Measurements from ENCODE around the gene IL10RA.

The IL10RA gene

GRCh38 chr11:117996058-117996457 is 9.9 kb downstream of the IL10RA start:
- Histone ChIP-seq H3K9ac (ENCODE audit: low read length) (no peak overlapping the region), H3K79me2 (ENCODE audit: control insufficient read depth, insufficient read depth, low read length) (no peaks in the 10 kb centered on the region), H4K5ac (ENCODE audit: low read length) (no peak overlapping the region), H3K27ac (ENCODE audit: low read depth, low read length) (no peak overlapping the region), H3K4me3 (ENCODE audit: low read length) (no peak overlapping the region), H3K4me2 (ENCODE audit: low read length) (no peak overlapping the region), H2BK15ac (replicated peaks; ENCODE audit: low read depth) (no peak overlapping the region), H3K79me1 (ENCODE audit: low read length) (no peaks in the 10 kb centered on the region), H3K23ac (ENCODE audit: low read length) (no peak overlapping the region), H3K4me1 (ENCODE audit: control insufficient read depth, low read depth, low read length) (no peaks in the 10 kb centered on the region), H3K56ac (ENCODE audit: low read length) (no peak overlapping the region), H2AK5ac (ENCODE audit: low read length) (no peak overlapping the region), H3K4ac (ENCODE audit: low read depth, low read length) (no peak overlapping the region), H4K8ac (ENCODE audit: low read depth, low read length) (no peak overlapping the region), H3K27me3 (ENCODE audit: insufficient read depth, low read length, poor library complexity) (no peaks in the 10 kb centered on the region), H3K18ac (ENCODE audit: low read length) (no peak overlapping the region), H2BK120ac (ENCODE audit: low read depth, low read length) (no peak overlapping the region), H2BK5ac (ENCODE audit: low read length) (no peak overlapping the region), H3K36me3 (ENCODE audit: control insufficient read depth, insufficient read depth, low read length) (no peaks in the 10 kb centered on the region)
- DNase-seq: no peak
- WGBS (ENCODE audit: extremely low coverage, insufficient coverage, low lambda C conversion rate): no CpG with 5 or more reads among the region's 4 CpGs

- H3K4me2 ChIP-seq (ENCODE audit: low read length): no peak overlapping the region
- H3K36me3 ChIP-seq (ENCODE audit: control insufficient read depth, insufficient read depth, low read length): no peaks in the 10 kb centered on the region
- H3K23ac ChIP-seq (ENCODE audit: low read length): no peak overlapping the region
- H3K18ac ChIP-seq (ENCODE audit: low read length): no peak overlapping the region
- H3K4me1 ChIP-seq (ENCODE audit: control insufficient read depth, low read depth, low read length): no peaks in the 10 kb centered on the region
- H3K79me2 ChIP-seq (ENCODE audit: control insufficient read depth, insufficient read depth, low read length): no peaks in the 10 kb centered on the region
- H4K5ac ChIP-seq (ENCODE audit: low read length): no peak overlapping the region
- H4K8ac ChIP-seq (ENCODE audit: low read depth, low read length): no peak overlapping the region
- H3K4me3 ChIP-seq (ENCODE audit: low read length): no peak overlapping the region
- no peak overlapping the region for H3K4ac ChIP-seq (ENCODE audit: low read depth, low read length)
- H3K56ac ChIP-seq (ENCODE audit: low read length): no peak overlapping the region
- no peak overlapping the region for H2AK5ac ChIP-seq (ENCODE audit: low read length)
- H2BK5ac ChIP-seq (ENCODE audit: low read length): no peak overlapping the region
- no peak overlapping the region for H2BK15ac ChIP-seq (replicated peaks; ENCODE audit: low read depth)
- H3K9ac ChIP-seq (ENCODE audit: low read length): no peak overlapping the region
- no peaks in the 10 kb centered on the region for H3K79me1 ChIP-seq (ENCODE audit: low read length)
- WGBS (ENCODE audit: extremely low coverage, insufficient coverage, low lambda C conversion rate): 100% methylated on average over 1 of the region's 2 CpGs
- no peak overlapping the region for H2BK120ac ChIP-seq (ENCODE audit: low read depth, low read length)
- H3K27me3 ChIP-seq (ENCODE audit: insufficient read depth, low read length, poor library complexity): no peaks in the 10 kb centered on the region
- no peak for DNase-seq
- no peak overlapping the region for H3K27ac ChIP-seq (ENCODE audit: low read depth, low read length)
Observed at GRCh38 chr11:117997406-117997805, 11.2 kb downstream of the IL10RA start.

- H3K56ac ChIP-seq (ENCODE audit: low read length): no peak overlapping the region
- no peaks in the 10 kb centered on the region for H3K27me3 ChIP-seq (ENCODE audit: insufficient read depth, low read length, poor library complexity)
- no peaks in the 10 kb centered on the region for H3K79me2 ChIP-seq (ENCODE audit: control insufficient read depth, insufficient read depth, low read length)
- H3K79me1 ChIP-seq (ENCODE audit: low read length): no peaks in the 10 kb centered on the region
- no peak overlapping the region for H2BK120ac ChIP-seq (ENCODE audit: low read depth, low read length)
- H2BK15ac ChIP-seq (replicated peaks; ENCODE audit: low read depth): no peak overlapping the region
- H3K27ac ChIP-seq (ENCODE audit: low read depth, low read length): no peak overlapping the region
- H3K4me3 ChIP-seq (ENCODE audit: low read length): no peak overlapping the region
- no peak overlapping the region for H2AK5ac ChIP-seq (ENCODE audit: low read length)
- no CpG with 5 or more reads among the region's 9 CpGs for WGBS (ENCODE audit: extremely low coverage, insufficient coverage, low lambda C conversion rate)
- H3K4me2 ChIP-seq (ENCODE audit: low read length): no peak overlapping the region
- no peak for DNase-seq
- H3K4ac ChIP-seq (ENCODE audit: low read depth, low read length): no peak overlapping the region
- no peak overlapping the region for H4K5ac ChIP-seq (ENCODE audit: low read length)
- H2BK5ac ChIP-seq (ENCODE audit: low read length): no peak overlapping the region
- H4K8ac ChIP-seq (ENCODE audit: low read depth, low read length): no peak overlapping the region
- no peak overlapping the region for H3K9ac ChIP-seq (ENCODE audit: low read length)
- H3K36me3 ChIP-seq (ENCODE audit: control insufficient read depth, insufficient read depth, low read length): no peaks in the 10 kb centered on the region
- H3K4me1 ChIP-seq (ENCODE audit: control insufficient read depth, low read depth, low read length): no peaks in the 10 kb centered on the region
- no peak overlapping the region for H3K23ac ChIP-seq (ENCODE audit: low read length)
- no peak overlapping the region for H3K18ac ChIP-seq (ENCODE audit: low read length)
Observed at GRCh38 chr11:117997823-117998579, 11.8 kb downstream of the IL10RA start.

- no peak for DNase-seq
- Histone ChIP-seq H2BK120ac (ENCODE audit: low read depth, low read length) (no peak overlapping the region), H4K8ac (ENCODE audit: low read depth, low read length) (no peak overlapping the region), H3K4me2 (ENCODE audit: low read length) (no peak overlapping the region), H3K4me1 (ENCODE audit: control insufficient read depth, low read depth, low read length) (no peaks in the 10 kb centered on the region), H3K27me3 (ENCODE audit: insufficient read depth, low read length, poor library complexity) (no peaks in the 10 kb centered on the region), H3K56ac (ENCODE audit: low read length) (no peak overlapping the region), H3K9ac (ENCODE audit: low read length) (no peak overlapping the region), H2AK5ac (ENCODE audit: low read length) (no peak overlapping the region), H2BK5ac (ENCODE audit: low read length) (no peak overlapping the region), H2BK15ac (replicated peaks; ENCODE audit: low read depth) (no peak overlapping the region), H3K23ac (ENCODE audit: low read length) (no peak overlapping the region), H3K79me2 (ENCODE audit: control insufficient read depth, insufficient read depth, low read length) (no peaks in the 10 kb centered on the region), H3K27ac (ENCODE audit: low read depth, low read length) (no peak overlapping the region), H4K5ac (ENCODE audit: low read length) (no peak overlapping the region), H3K4ac (ENCODE audit: low read depth, low read length) (no peak overlapping the region), H3K79me1 (ENCODE audit: low read length) (no peaks in the 10 kb centered on the region), H3K18ac (ENCODE audit: low read length) (no peak overlapping the region), H3K4me3 (ENCODE audit: low read length) (no peak overlapping the region), H3K36me3 (ENCODE audit: control insufficient read depth, insufficient read depth, low read length) (no peaks in the 10 kb centered on the region)
- no CpG with 5 or more reads among the region's 10 CpGs for WGBS (ENCODE audit: extremely low coverage, insufficient coverage, low lambda C conversion rate)
Observed at GRCh38 chr11:117998664-117999353, 12.6 kb downstream of the IL10RA start.

- no peak overlapping the region for H2BK5ac ChIP-seq (ENCODE audit: low read length)
- H2BK120ac ChIP-seq (ENCODE audit: low read depth, low read length): no peak overlapping the region
- no peak overlapping the region for H3K4me3 ChIP-seq (ENCODE audit: low read length)
- no peaks in the 10 kb centered on the region for H3K79me2 ChIP-seq (ENCODE audit: control insufficient read depth, insufficient read depth, low read length)
- H3K4ac ChIP-seq (ENCODE audit: low read depth, low read length): no peak overlapping the region
- H2AK5ac ChIP-seq (ENCODE audit: low read length): no peak overlapping the region
- H3K27me3 ChIP-seq (ENCODE audit: insufficient read depth, low read length, poor library complexity): no peaks in the 10 kb centered on the region
- H3K4me1 ChIP-seq (ENCODE audit: control insufficient read depth, low read depth, low read length): no peaks in the 10 kb centered on the region
- no peak overlapping the region for H3K56ac ChIP-seq (ENCODE audit: low read length)
- H3K4me2 ChIP-seq (ENCODE audit: low read length): no peak overlapping the region
- no peaks in the 10 kb centered on the region for H3K79me1 ChIP-seq (ENCODE audit: low read length)
- no CpG with 5 or more reads among the region's 3 CpGs for WGBS (ENCODE audit: extremely low coverage, insufficient coverage, low lambda C conversion rate)
- H3K9ac ChIP-seq (ENCODE audit: low read length): no peak overlapping the region
- H3K23ac ChIP-seq (ENCODE audit: low read length): no peak overlapping the region
- DNase-seq: no peak
- no peak overlapping the region for H3K18ac ChIP-seq (ENCODE audit: low read length)
- H4K5ac ChIP-seq (ENCODE audit: low read length): no peak overlapping the region
- no peak overlapping the region for H4K8ac ChIP-seq (ENCODE audit: low read depth, low read length)
- no peak overlapping the region for H2BK15ac ChIP-seq (replicated peaks; ENCODE audit: low read depth)
- H3K36me3 ChIP-seq (ENCODE audit: control insufficient read depth, insufficient read depth, low read length): no peaks in the 10 kb centered on the region
- H3K27ac ChIP-seq (ENCODE audit: low read depth, low read length): no peak overlapping the region
Observed at GRCh38 chr11:117999354-117999993, 13.3 kb downstream of the IL10RA start.
